Heart right ventricle (tissue), 16 donors: Measurements from ENCODE around the gene PLPP1. TPM values are rescaled to one million over a fixed set of nuclear protein-coding genes. Genes with fewer than 3 reads are reported as not detected.

ENCODE experiments used
- ATAC-seq, 8 donors: fragments of 200-7000 bp; cut with Tn5 transposase; one replicate each; pipeline ENCODE4 v1.9.1; 2020; ENCODE audit warnings: mild to moderate bottlenecking in 8 of 8, moderate library complexity in 8 of 8, moderate number of reproducible peaks in 1 of 8
- DNase-seq, 2 donors: peaks; one replicate each; pipeline ENCODE4 v3.0.0-alpha.2; 2020
- H3K27ac ChIP-seq, 10 donors: fragments of 200-600 bp; sonication (generic) in 2 of 10; one replicate each; pipeline versions ENCODE4 v1.5.0 to v1.8.0; 2020 to 2022; ENCODE audit warnings: mild to moderate bottlenecking in 3 of 10
- H3K27me3 ChIP-seq, 7 donors: fragments of 200-600 bp; one replicate each; pipeline ENCODE4 v1.8.0; 2021 to 2022; ENCODE audit warnings: mild to moderate bottlenecking in 2 of 7
- H3K36me3 ChIP-seq, 9 donors: fragments of 200-600 bp; sonication (generic) in 1 of 9; one replicate each; pipeline versions ENCODE4 v1.5.0 to v1.8.0; 2020 to 2022; ENCODE audit warnings: mild to moderate bottlenecking in 2 of 9
- H3K4me1 ChIP-seq, 9 donors: fragments of 200-600 bp; sonication (generic) in 1 of 9; one replicate each; pipeline versions ENCODE4 v1.5.0 to v1.8.0; 2020 to 2022; ENCODE audit warnings: mild to moderate bottlenecking in 4 of 9
- H3K4me3 ChIP-seq, 10 donors: fragments of 200-600 bp; sonication (generic) in 2 of 10; one replicate each; pipeline versions ENCODE4 v1.5.0 to v1.8.0; 2020 to 2022; ENCODE audit warnings: mild to moderate bottlenecking in 7 of 10, moderate library complexity in 2 of 10
- H3K9me3 ChIP-seq, 11 donors: fragments of 200-600 bp in 10 of 11; sonication (generic) in 2 of 11; one replicate each; pipeline versions ENCODE4 v1.5.0 to v1.8.0; 2013 to 2022; ENCODE audit warnings: mild to moderate bottlenecking in 2 of 11, control low read depth in 1 of 11, moderate library complexity in 1 of 11
- CTCF ChIP-seq, 9 donors: fragments of 200-600 bp; sonication (generic) in 2 of 9; IDR thresholded peaks; one replicate each; pipeline versions ENCODE4 v1.5.0 to v1.8.0; 2021 to 2022; ENCODE audit warnings: antibody characterized with exemption in 9 of 9, mild to moderate bottlenecking in 5 of 9, moderate library complexity in 1 of 9
- WGBS, 2 donors: extraction: QIAGEN DNeasy Blood & Tissue Kit; methylation state at CpG; one replicate each; pipeline ENCODE4 v1.1.7; 2013; ENCODE audit warnings: inconsistent platforms in 1 of 2; 5-methylcytosine and 5-hydroxymethylcytosine counted together
- intact Hi-C, 10 donors: fragments of 100-400 bp; cut with DNase I; formaldehyde crosslinking; loops; one replicate each; pipeline versions ENCODE4 v1.11.1 to v1.14.2; 2022
- polyA plus RNA-seq, 2 donors: library from polyadenylated mRNA; stranded (reverse); fragments of 200-250 nt; gene quantifications; one replicate each; pipeline ENCODE4 v1.2.3, GENCODE V29; 2013
- total RNA-seq, 10 donors: library from RNA; stranded (reverse); fragmentation: NEBNext Ultra II Directional in 3 of 10; extraction: Animal tissue kit (Norgen Biotek cat#: 25700) in 3 of 10; gene quantifications; one replicate each; pipeline versions ENCODE4 v1.2.1 to v1.2.4, GENCODE V29; 2021 to 2023
- donor health status: Arrhythmogenic right ventricular cardiomyopathy.
- donor health status: ischemic (EF 13 %, LVEDD 7.1; RV severe dilation, severe dysfunction).
- donor health status: healthy with polysubstance abuse.
- donor health status: DM: no; HTN: yes; CAD: no.
- donor health status: DM: no; HTN: no; CAD: no.
- donor health status: ischemic (EF 25% LVEDD 6.9; RV normal size, moderate dysfunction).
- donor health status: ischemic (EF 25% LVEDD 5.7; RV mildly dilated, moderate dysfunction).
- donor health status: healthy.
- donor health status: DM: yes; HTN: yes; CAD: no.
- donor health status: Ischemic cardiomyopathy.
- donor health status: ischemic (EF 35%, LVEDD 5.7; RV mildly dilated, moderate dysfunction).
- donor health status: nonischemic (EF 11% LVEDD 7.7; RV severe dilation, severe dysfunction).
- donor health status: DM: yes; HTN: yes; CAD: no.
- donor health status: PGD.
- donor health status: ischemic (EF 29% LVEDD 5.4; RV normal size, mild dysfunction).
- donor health status: nonischemic (EF 23%, LVEDD 6.1; RV moderate dilation, normal function).

PLPP1 gene
- total and polyA plus RNA-seq, 12 donors, result 58.7 to 111 (median 77.4) TPM

GRCh38 chr5:55426455-55426854 is 108.3 kb downstream of the PLPP1 start:
- no peaks in the 10 kb centered on the region for H3K27me3 ChIP-seq
- intact Hi-C loops, result loop anchor here in 5 of 10 donors (10.0 kb wide), 3 partner anchors 98 to 168 kb away; partner anchors contain the start of gene PLPP1 (in 3 of the 5)
- H3K4me3 ChIP-seq, result no peak overlapping the region
- peaks cover 6 to 60% (median 33%) of the 10 kb centered on the region in 9 donors for H3K4me1 ChIP-seq
- no peak for DNase-seq
- H3K36me3 ChIP-seq, result peaks cover 0 to 91% (median 39%) of the 10 kb centered on the region in 9 donors
- peak in 1 of 8 donors; percentile 13 for ATAC-seq
- H3K9me3 ChIP-seq, result no peaks in the 10 kb centered on the region
- H3K27ac ChIP-seq, result peak overlapping the region in 7 of 10 donors; percentile 20 to 61 (median 34)
- WGBS, 2 donors, result 96 to 97% methylated on average over 4 of the region's 4 CpGs
- no peak for TF ChIP-seq CTCF (IDR thresholded peaks at IDR 0.05)

GRCh38 chr5:55421074-55421529 is 113.7 kb downstream of the PLPP1 start:
- Histone ChIP-seq H3K4me1 (peaks cover 3 to 52% (median 29%) of the 10 kb centered on the region in 9 donors), H3K4me3 (no peak overlapping the region), H3K27me3 (no peaks in the 10 kb centered on the region), H3K36me3 (peaks cover 0 to 89% (median 39%) of the 10 kb centered on the region in 9 donors), H3K9me3 (no peaks in the 10 kb centered on the region), H3K27ac (peak overlapping the region in 3 of 10 donors; percentile 8 to 51 (median 36))
- no peak for DNase-seq
- ATAC-seq, result no peak
- intact Hi-C loops, result loop anchor here in 5 of 10 donors (10.0 kb wide), 3 partner anchors 104 to 174 kb away; partner anchors contain the start of gene PLPP1 (in 3 of the 5)
- no peak for TF ChIP-seq CTCF (IDR thresholded peaks at IDR 0.05)
- whole genome bisulfite sequencing, 2 donors, result 88 to 93% methylated on average over 4 of the region's 4 CpGs

- H3K4me1 ChIP-seq, result peaks cover 3 to 57% (median 36%) of the 10 kb centered on the region in 9 donors
- TF ChIP-seq CTCF (IDR thresholded peaks at IDR 0.05), result no peak
- H3K9me3 ChIP-seq, result no peaks in the 10 kb centered on the region
- intact Hi-C loops, result no loop called here
- peaks cover 0 to 89% (median 22%) of the 10 kb centered on the region in 9 donors for H3K36me3 ChIP-seq
- H3K27me3 ChIP-seq, result no peaks in the 10 kb centered on the region
- H3K4me3 ChIP-seq, result no peak overlapping the region
- peak in 2 of 8 donors; percentile 16 to 36 for ATAC-seq
- no peak for DNase-seq
- H3K27ac ChIP-seq, result peak overlapping the region in 5 of 10 donors; percentile 0 to 56 (median 23)
These were observed 115.5 kb downstream of the PLPP1 start for GRCh38 chr5:55418994-55419968.

GRCh38 chr5:55416306-55416705 is 118.5 kb downstream of the PLPP1 start:
- intact Hi-C loops, result no loop called here
- no peak for DNase-seq
- ATAC-seq, result no peak
- Histone ChIP-seq H3K9me3 (no peaks in the 10 kb centered on the region), H3K27ac (no peak overlapping the region), H3K27me3 (no peaks in the 10 kb centered on the region), H3K36me3 (peaks cover 0 to 85% (median 4%) of the 10 kb centered on the region in 9 donors), H3K4me3 (no peak overlapping the region), H3K4me1 (peaks cover 0 to 40% (median 22%) of the 10 kb centered on the region in 9 donors)
- TF ChIP-seq CTCF (IDR thresholded peaks at IDR 0.05), result no peak
